HG02642 (cell line): ENCODE data around the gene C4B.
"Not testable (repeated sequence)": the region's sequence is repeated elsewhere in the genome, so short reads cannot be mapped to it uniquely, and the experiment has no call there.

Experiments
- ATAC-seq: cut with Tn5 transposase; IDR thresholded peaks from one replicate; pipeline ENCODE4 v1.9.1; 2021; ENCODE audit warnings: mild to moderate bottlenecking; ENCODE audit not compliant: unreplicated experiment, poor library complexity

Gene C4B

GRCh38 chr6:32014547-32014946 lies at the start of gene C4B:
C4B (plus strand) TSS chr6:32014795; CDS start chr6:32014846, 51 bp downstream.
- ATAC-seq, result not testable (repeated sequence)

- ATAC-seq, result no peak
These were observed 48.9 kb upstream of the C4B start for GRCh38 chr6:31965700-31966099.

- ATAC-seq, result no peak
These were observed 48.1 kb upstream of the C4B start for GRCh38 chr6:31966506-31966905.

GRCh38 chr6:31966997-31967925 lies 47.3 kb upstream of the C4B start:
- no peak for ATAC-seq

GRCh38 chr6:31967926-31968320 lies 46.7 kb upstream of the C4B start:
- no peak for ATAC-seq

GRCh38 chr6:31968326-31968725 lies 46.3 kb upstream of the C4B start:
- no peak for ATAC-seq

- ATAC-seq, result no peak
These were observed 45.5 kb upstream of the C4B start for GRCh38 chr6:31968791-31969711.

- no peak for ATAC-seq
These were observed 44.6 kb upstream of the C4B start for GRCh38 chr6:31969712-31970603.

- no peak for ATAC-seq
These were observed 43.9 kb upstream of the C4B start for GRCh38 chr6:31970604-31971271.

GRCh38 chr6:31971279-31971992 lies 43.2 kb upstream of the C4B start:
- no peak for ATAC-seq

GRCh38 chr6:31971993-31972708 lies 42.4 kb upstream of the C4B start, which contains the start of gene DXO:
DXO (minus strand) TSS chr6:31972138; CDS start chr6:31971675, 463 bp downstream.
- ATAC-seq, result peak; percentile 90

GRCh38 chr6:31972709-31973350 lies 41.8 kb upstream of the C4B start:
- ATAC-seq, result no peak

- not testable (repeated sequence) for ATAC-seq
These were observed 38.5 kb upstream of the C4B start for GRCh38 chr6:31976065-31976464.

- no peak for ATAC-seq
These were observed 36.7 kb upstream of the C4B start for GRCh38 chr6:31977816-31978431.

- no peak for ATAC-seq
These were observed 35.8 kb upstream of the C4B start for GRCh38 chr6:31978831-31979230.

GRCh38 chr6:31979238-31979898 lies 35.2 kb upstream of the C4B start:
- no peak for ATAC-seq
